Astrocyte of the cerebellum (primary cell): ENCODE results near the gene MAPK10.
"Not testable (repeated sequence)": the region's sequence is repeated elsewhere in the genome, so short reads cannot be mapped to it uniquely, and the experiment has no call there.

ENCODE experiments used
- DNase-seq: peaks from one replicate; pipeline ENCODE4 v3.0.0-alpha.2; 2011; ENCODE audit warnings: low read depth
- H3K4me3 ChIP-seq: 2 replicates; pipeline ENCODE4 v1.5.1; 2011; ENCODE audit warnings: mild to moderate bottlenecking, low read depth, low read length, moderate library complexity
- CTCF ChIP-seq: IDR thresholded peaks from 2 replicates; pipeline ENCODE4 v1.5.1; 2012; ENCODE audit warnings: low read length, low read depth, moderate library complexity, mild to moderate bottlenecking; ENCODE audit errors: missing control alignments
- in situ Hi-C: cut with HindIII; loops from 2 replicates; pipeline ENCODE4 v1.10.0; 2017; ENCODE audit warnings: low sequenced_read_pairs

MAPK10 gene

GRCh38 chr4:86181585-86181984 lies 178.3 kb downstream of the MAPK10 start:
- TF ChIP-seq CTCF = no peak
- in situ Hi-C loops = no loop called here
- DNase-seq = no peak
- no peak overlapping the region for H3K4me3 ChIP-seq

- DNase-seq = no peak
- no peak overlapping the region for H3K4me3 ChIP-seq
- in situ Hi-C loops = no loop called here
- no peak for TF ChIP-seq CTCF
Measured at GRCh38 chr4:86178211-86178610, 181.6 kb downstream of the MAPK10 start.

GRCh38 chr4:86174506-86174905 lies 185.3 kb downstream of the MAPK10 start:
- no peak for TF ChIP-seq CTCF
- H3K4me3 ChIP-seq = no peak overlapping the region
- in situ Hi-C loops = no loop called here
- DNase-seq = no peak

- DNase-seq, in situ Hi-C loops, H3K4me3 ChIP-seq: not testable (repeated sequence)
Measured at GRCh38 chr4:86168335-86168734, 191.5 kb downstream of the MAPK10 start.

GRCh38 chr4:86160426-86160825 lies 199.4 kb downstream of the MAPK10 start:
- H3K4me3 ChIP-seq = no peak overlapping the region
- DNase-seq = no peak
- in situ Hi-C loops = no loop called here
- no peak for TF ChIP-seq CTCF

GRCh38 chr4:86159216-86159615 lies 200.6 kb downstream of the MAPK10 start:
- no peak for DNase-seq
- in situ Hi-C loops = no loop called here
- H3K4me3 ChIP-seq = no peak overlapping the region
- no peak for TF ChIP-seq CTCF

GRCh38 chr4:86156531-86156930 lies 203.3 kb downstream of the MAPK10 start:
- in situ Hi-C loops = no loop called here
- TF ChIP-seq CTCF = no peak
- no peak for DNase-seq
- no peak overlapping the region for H3K4me3 ChIP-seq
